ENCODE data around the gene DCLK1. TPM values are rescaled to one million over a fixed set of nuclear protein-coding genes. Genes with fewer than 3 reads are reported as not detected.

DCLK1 gene
- total RNA-seq, 1 experiment from 2014 or later: not detected

- CTCF ChIA-PET: no interaction called here
- BruUV-seq (replicated peaks): no TSS peak
- Histone ChIP-seq H3K27ac (ENCODE audit: low read length) (no peak overlapping the region), H3K4me1 (ENCODE audit: control insufficient read depth, insufficient read depth, low read length) (no peaks in the 10 kb centered on the region), H3K9me3 (ENCODE audit: control insufficient read depth, insufficient read depth, low read depth, low read length) (no peaks in the 10 kb centered on the region), H3K4me3 (ENCODE audit: low read depth in 2 of 2, low read length in 2 of 2) (no peak overlapping the region), H3K27me3 (ENCODE audit: control insufficient read depth, insufficient read depth, low read length) (no peaks in the 10 kb centered on the region), H3K36me3 (ENCODE audit: control insufficient read depth, insufficient read depth, low read length) (no peaks in the 10 kb centered on the region)
- TF ChIP-seq CTCF (IDR thresholded peaks at IDR 0.05): no peak
- no peak for TF ChIP-seq TCF7L2 (IDR thresholded peaks at IDR 0.05; ENCODE audit: low read depth, low read length)
- no peak for TF ChIP-seq SIN3A (IDR thresholded peaks at IDR 0.05; ENCODE audit: borderline replicate concordance, insufficient read depth, low read depth, low read length)
- no peak for TF ChIP-seq REST (IDR thresholded peaks at IDR 0.05; ENCODE audit: insufficient read depth in 1 of 2, low read depth in 2 of 2, low read length in 1 of 2)
- no peak for TF ChIP-seq POLR2AphosphoS5 (IDR thresholded peaks at IDR 0.05; ENCODE audit: low read depth, low read length)
- ATAC-seq: no peak
- DNase-seq (ENCODE audit: low read depth, low spot score): no peak
- intact Hi-C loops (cut with micrococcal nuclease; ENCODE audit: unreplicated experiment) (no loop called here), in situ Hi-C loops (cut with HindIII; ENCODE audit: low pct_unique_long_range_greater_than_20kb, low sequenced_read_pairs) (no loop called here)
- POLR2A ChIA-PET: no interaction called here
Observed at GRCh38 chr13:35822666-35823065, 308.5 kb downstream of the DCLK1 start.

GRCh38 chr13:35818633-35819067, 312.5 kb downstream of the DCLK1 start:
- ATAC-seq: no peak
- CTCF ChIA-PET: interaction anchor here (0.7 to 1.3 kb wide), 2 partner anchors 29 to 507 kb away, joined by 3 to 4 read pairs; no protein-coding TSS in a partner anchor
- in situ Hi-C loops (cut with HindIII; ENCODE audit: low pct_unique_long_range_greater_than_20kb, low sequenced_read_pairs): no loop called here
- H3K36me3 ChIP-seq (ENCODE audit: control insufficient read depth, insufficient read depth, low read length): no peaks in the 10 kb centered on the region
- no peaks in the 10 kb centered on the region for H3K4me1 ChIP-seq (ENCODE audit: control insufficient read depth, insufficient read depth, low read length)
- BruUV-seq (replicated peaks): no TSS peak
- no peak for TF ChIP-seq REST (IDR thresholded peaks at IDR 0.05; ENCODE audit: insufficient read depth in 1 of 2, low read depth in 2 of 2, low read length in 1 of 2)
- TF ChIP-seq CTCF (IDR thresholded peaks at IDR 0.05): peak; percentile 68
- no peaks in the 10 kb centered on the region for H3K9me3 ChIP-seq (ENCODE audit: control insufficient read depth, insufficient read depth, low read depth, low read length)
- H3K27ac ChIP-seq (ENCODE audit: low read length): no peak overlapping the region
- DNase-seq (ENCODE audit: low read depth, low spot score): peak; percentile 2
- no peaks in the 10 kb centered on the region for H3K27me3 ChIP-seq (ENCODE audit: control insufficient read depth, insufficient read depth, low read length)
- H3K4me3 ChIP-seq (ENCODE audit: low read depth in 2 of 2, low read length in 2 of 2): no peak overlapping the region
- POLR2A ChIA-PET: no interaction called here
- intact Hi-C loops (cut with micrococcal nuclease; ENCODE audit: unreplicated experiment): no loop called here
